ENCODE data around the gene S100A4. TPM values are rescaled to one million over a fixed set of nuclear protein-coding genes. Genes with fewer than 3 reads are reported as not detected.
A peak's percentile ranks its signal among the peaks of the same experiment; 100 is the strongest.

The S100A4 gene
- total RNA-seq, 2 experiments from 2014 or later: 898 to 906 TPM

DNA sequence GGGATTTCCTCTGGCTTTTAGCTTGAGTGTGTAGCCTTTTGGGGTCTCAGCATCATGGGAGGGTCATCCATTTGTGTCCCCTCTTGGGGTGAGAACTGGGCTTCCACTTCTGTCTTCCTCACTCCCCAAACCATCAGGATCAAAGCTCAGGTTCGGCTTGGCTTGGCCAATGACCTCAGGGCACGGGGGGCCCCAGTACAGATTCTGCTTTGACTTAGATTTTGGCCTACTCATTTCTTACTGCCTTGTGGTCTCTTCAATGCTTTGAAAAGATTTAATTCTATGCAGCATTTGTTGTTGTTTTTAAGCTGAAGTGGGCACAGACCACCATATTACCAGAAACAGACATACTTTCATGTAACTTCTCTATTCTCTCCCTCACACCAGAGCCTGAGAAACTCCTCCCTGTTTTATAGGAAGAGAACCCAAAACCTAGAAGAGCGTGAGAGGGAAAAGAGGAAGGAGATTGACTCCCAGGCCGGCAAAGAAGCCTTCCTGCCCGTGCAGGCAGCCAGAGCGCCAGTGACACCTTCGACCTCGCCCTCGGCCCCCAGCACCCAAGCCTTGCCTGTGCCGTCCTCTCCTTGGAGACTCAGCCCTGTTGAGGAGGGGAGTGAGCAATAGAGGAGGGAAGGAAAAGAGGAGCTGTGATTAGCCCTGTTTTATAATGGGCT is 5.4 kb upstream of the S100A4 start:
- CTCF ChIA-PET: interaction anchor here (0.8 to 3.4 kb wide), 7 partner anchors 16 to 40 kb away, joined by 4 to 18 read pairs (median 4); partner anchors contain the start of gene S100A6
- H3K9me3 Mint-ChIP-seq (ENCODE audit: low read depth): no peaks in the 10 kb centered on the region

DNA sequence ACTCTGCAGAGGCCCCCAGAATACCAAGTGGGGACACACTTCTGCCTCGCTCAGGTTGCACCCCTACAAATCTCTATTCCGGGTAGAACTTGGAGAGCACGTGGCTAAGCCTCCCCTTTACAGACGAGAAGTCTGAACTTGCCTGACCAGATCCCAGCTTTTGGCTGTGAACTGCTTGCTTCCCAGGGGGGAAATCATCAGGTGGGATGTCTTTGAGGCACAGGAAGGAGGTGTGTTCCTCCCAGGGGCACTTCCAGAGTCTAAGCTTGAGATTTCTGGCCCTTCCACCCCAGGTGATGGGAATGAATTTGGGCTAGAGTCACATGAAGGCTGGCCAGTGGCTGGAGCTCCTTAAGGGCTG is 4.8 kb upstream of the S100A4 start:
- CTCF ChIA-PET: interaction anchor here (0.8 to 3.4 kb wide), 6 partner anchors 16 to 39 kb away, joined by 4 to 18 read pairs (median 4); no protein-coding TSS in a partner anchor
- Mint-ChIP-seq H3K4me1 (peaks cover 36% of the 10 kb centered on the region), H3K27me3 (peaks cover 3% of the 10 kb centered on the region), H3K36me3 (peaks cover 2% of the 10 kb centered on the region), H3K9me3 (ENCODE audit: low read depth) (no peaks in the 10 kb centered on the region), H3K27ac (no peak overlapping the region), H3K4me3 (no peak overlapping the region)
- ATAC-seq (no peak), DNase-seq (no peak)

More for the DNA sequence above, 5.4 kb upstream of the S100A4 start:
- DNase-seq (no peak), ATAC-seq (no peak)
- Mint-ChIP-seq H3K27ac (no peak overlapping the region), H3K4me1 (peaks cover 30% of the 10 kb centered on the region), H3K27me3 (peaks cover 3% of the 10 kb centered on the region), H3K4me3 (no peak overlapping the region), H3K36me3 (no peaks in the 10 kb centered on the region)

DNA sequence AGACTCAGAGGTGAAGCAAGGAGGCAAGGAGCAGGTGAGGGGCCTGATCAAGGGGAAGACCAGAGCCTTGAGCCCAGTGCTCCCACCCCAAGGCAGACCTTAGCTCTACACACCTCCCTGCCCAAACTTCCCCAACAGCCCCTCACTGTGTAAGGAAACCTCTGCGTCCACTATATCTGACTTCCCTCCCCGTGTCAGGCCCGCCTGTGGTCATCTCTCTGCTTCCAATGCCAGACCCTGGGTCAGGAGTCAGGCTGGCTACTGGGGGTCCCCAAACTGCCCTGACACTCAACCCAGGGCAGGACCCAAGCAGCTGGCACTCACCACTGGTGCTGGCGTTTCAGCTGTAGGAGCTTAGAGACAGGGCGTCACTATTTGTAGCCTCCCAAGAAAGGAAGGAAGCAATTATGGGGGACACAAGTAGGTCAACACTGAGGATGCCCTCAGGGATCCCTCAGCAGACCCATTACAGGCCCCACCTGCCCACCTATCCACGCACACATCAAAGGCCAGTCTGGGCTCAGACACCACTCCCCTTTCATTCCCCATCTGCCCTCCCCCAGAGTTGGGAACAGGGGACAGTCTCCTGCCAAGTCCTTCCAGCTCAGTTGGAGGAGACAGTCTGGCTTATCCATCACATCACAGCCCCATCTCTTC is 4.3 kb upstream of the S100A4 start:
- no peak overlapping the region for H3K27ac Mint-ChIP-seq
- H3K27me3 Mint-ChIP-seq: peaks cover 3% of the 10 kb centered on the region
- H3K36me3 Mint-ChIP-seq: peaks cover 7% of the 10 kb centered on the region
- peaks cover 40% of the 10 kb centered on the region for H3K4me1 Mint-ChIP-seq
- no peak for DNase-seq
- no peaks in the 10 kb centered on the region for H3K9me3 Mint-ChIP-seq (ENCODE audit: low read depth)
- no peak overlapping the region for H3K4me3 Mint-ChIP-seq
- ATAC-seq: no peak
- CTCF ChIA-PET: interaction anchor here (0.8 to 3.4 kb wide), 6 partner anchors 15 to 39 kb away, joined by 4 to 18 read pairs (median 4); no protein-coding TSS in a partner anchor

DNA sequence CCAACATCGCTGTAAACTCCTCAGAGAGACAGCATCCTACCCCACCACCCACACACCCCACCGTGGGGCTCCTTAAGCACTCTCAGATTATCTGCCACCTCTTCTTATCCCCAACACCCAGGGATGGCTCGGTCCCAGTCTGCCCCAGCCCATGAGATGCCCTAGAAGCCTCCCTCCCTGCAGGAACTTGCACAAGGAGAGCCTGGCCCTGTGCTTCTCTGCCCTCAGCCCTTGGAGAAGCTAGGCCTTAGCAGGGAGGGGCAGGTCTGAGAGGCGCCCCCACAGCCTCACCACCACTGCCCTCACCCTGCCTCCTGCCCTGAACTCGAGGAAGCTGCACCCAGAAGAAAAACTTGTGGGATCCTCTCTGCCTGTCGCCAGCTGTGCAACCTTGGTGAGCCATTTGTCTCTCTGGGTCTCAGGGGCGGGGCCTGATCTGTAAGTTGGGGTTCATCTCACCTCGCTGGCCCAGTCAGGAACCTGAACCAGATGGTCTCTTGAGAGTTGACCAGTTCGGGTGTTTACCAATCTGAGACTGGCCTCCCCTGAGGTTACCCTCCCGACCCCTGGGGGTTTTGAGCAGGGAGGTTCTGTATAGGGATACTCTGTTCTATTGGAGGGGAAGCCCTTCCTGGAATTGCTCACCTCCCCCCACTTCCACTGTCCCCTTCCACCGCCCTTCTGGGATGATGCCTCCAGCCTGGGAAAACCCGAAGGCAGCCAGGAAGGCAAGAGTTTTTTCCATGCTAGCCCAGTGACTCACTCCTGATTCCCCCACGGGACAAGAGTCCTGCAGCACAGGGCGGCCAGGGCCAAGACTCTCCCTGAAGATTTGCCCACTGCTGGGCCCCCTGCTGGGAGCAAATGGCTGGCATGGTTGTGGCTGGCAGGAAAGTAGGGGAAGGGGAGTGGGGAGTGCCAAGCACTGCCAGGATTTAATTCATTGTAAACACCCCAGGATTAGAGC is 3.4 kb upstream of the S100A4 start, which contains the start of gene S100A3:
TSS of gene S100A3 (minus strand) at position 537 of the 967 bp plus-strand sequence. CDS start 773 bp downstream, outside the sequence.
- no peaks in the 10 kb centered on the region for H3K9me3 Mint-ChIP-seq (ENCODE audit: low read depth)
- DNase-seq (no peak), ATAC-seq (no peak)
- CTCF ChIA-PET: interaction anchor here (1.5 to 8.9 kb wide), 5 partner anchors 15 to 38 kb away, joined by 4 to 124 read pairs (median 10); partner anchors contain the start of gene S100A6
- H3K4me1 Mint-ChIP-seq: peaks cover 48% of the 10 kb centered on the region
- no peak within 1 kb of the TSS for H3K4me3 Mint-ChIP-seq
- H3K36me3 Mint-ChIP-seq: peaks cover 16% of the 10 kb centered on the region
- H3K27ac Mint-ChIP-seq: no peak within 1 kb of the TSS
- H3K27me3 Mint-ChIP-seq: peaks cover 3% of the 10 kb centered on the region

DNA sequence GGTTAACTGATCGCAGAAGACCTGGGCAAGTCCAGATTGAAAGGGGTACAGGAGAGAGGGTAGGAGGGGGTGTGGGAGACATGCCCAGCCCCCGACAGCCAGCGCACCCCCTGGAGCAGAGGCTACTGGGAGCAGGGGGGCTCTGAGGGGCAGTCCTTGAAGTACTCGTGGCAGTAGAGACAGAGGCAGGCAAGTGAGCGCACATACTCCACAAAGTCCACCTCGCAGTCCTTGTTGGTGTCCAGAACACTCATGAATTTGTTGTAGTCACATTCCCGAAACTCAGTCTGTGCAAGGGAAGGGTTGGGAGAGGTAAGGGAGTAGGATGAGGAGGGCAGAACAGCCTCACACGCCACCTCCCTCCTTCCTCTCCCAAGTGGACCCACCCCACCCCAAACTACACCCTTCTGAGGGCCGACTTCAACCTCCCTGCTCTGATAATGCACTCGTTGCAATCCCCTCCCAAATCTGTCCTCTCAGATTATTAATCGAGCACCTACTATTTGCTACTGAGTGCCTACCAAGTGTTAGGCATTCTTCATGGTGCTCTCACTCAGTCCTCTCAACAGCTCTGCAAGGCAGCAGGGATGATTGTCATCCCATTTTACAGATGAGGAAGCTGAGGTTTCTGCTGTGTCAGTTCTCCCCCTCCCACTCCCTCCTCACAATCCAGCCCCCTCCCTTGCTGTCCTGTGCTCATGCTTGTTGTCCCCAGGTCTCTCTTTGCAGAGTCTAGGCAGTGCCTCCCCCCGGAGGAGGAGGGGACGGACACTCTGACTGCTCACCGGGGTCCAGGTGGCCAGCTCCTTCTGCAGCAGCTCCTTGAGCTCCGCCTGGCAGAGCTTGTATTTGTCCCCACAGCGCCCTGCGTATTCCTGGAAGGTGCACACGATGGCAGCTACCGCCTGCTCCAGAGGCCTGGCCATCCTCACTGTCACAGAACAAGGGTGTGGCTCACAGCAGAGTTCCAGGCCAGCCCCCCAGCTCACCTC is 2.2 kb upstream of the S100A4 start:
- CTCF ChIA-PET: interaction anchor here (1.5 to 8.9 kb wide), 5 partner anchors 12 to 37 kb away, joined by 4 to 124 read pairs (median 7); partner anchors contain the start of gene S100A6
- peaks cover 3% of the 10 kb centered on the region for H3K27me3 Mint-ChIP-seq
- ATAC-seq (no peak), DNase-seq (no peak)
- no peak overlapping the region for H3K27ac Mint-ChIP-seq
- H3K36me3 Mint-ChIP-seq: peaks cover 27% of the 10 kb centered on the region
- H3K9me3 Mint-ChIP-seq (ENCODE audit: low read depth): no peaks in the 10 kb centered on the region
- H3K4me3 Mint-ChIP-seq: no peak overlapping the region
- H3K4me1 Mint-ChIP-seq: peaks cover 58% of the 10 kb centered on the region

DNA sequence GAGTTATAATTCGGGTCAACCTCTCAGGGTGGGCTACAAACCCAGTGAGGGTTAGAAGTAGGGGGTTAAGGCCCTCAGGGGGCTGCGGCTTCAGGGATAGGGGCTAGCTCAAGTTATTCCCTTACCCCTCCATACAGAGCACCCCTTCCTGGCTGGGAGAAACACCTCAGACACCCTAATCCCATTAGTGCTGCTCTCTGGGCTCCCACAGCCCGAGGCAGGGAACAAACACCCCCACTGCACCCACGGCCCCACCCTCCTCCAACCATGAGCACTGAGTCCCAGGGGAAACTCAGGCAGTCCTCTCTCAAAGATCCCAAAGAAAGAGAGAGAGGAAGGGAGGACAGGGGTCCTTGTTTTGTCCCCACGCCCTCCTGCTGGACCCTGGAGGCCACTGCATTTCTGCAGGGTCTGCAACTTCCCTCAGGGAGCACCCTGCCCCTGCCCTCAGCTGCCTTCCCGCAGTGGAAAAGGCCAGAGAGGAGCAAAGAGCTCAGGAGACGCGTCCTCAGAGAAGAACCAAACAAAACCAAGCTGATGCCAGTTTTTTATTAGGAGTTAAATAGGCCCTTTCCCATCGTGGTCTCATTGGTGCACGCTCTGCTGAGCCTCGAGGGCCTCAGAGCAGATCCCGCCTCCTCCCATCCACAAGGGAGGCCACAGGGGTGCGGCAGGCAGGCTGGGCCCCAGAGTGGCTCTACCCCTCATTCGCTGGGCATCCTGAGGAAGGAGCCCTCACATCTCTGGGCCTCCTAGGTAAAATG is 1.4 kb upstream of the S100A4 start:
- Mint-ChIP-seq H3K36me3 (peaks cover 32% of the 10 kb centered on the region), H3K4me3 (no peak overlapping the region), H3K9me3 (ENCODE audit: low read depth) (no peaks in the 10 kb centered on the region), H3K27ac (peak overlapping the region; percentile 97), H3K4me1 (peaks cover 66% of the 10 kb centered on the region), H3K27me3 (peaks cover 3% of the 10 kb centered on the region)
- CTCF ChIA-PET: interaction anchor here (0.6 to 8.9 kb wide), 7 partner anchors 10 to 36 kb away, joined by 3 to 124 read pairs (median 7); partner anchors contain the start of gene S100A6
- DNase-seq (no peak), ATAC-seq (no peak)

DNA sequence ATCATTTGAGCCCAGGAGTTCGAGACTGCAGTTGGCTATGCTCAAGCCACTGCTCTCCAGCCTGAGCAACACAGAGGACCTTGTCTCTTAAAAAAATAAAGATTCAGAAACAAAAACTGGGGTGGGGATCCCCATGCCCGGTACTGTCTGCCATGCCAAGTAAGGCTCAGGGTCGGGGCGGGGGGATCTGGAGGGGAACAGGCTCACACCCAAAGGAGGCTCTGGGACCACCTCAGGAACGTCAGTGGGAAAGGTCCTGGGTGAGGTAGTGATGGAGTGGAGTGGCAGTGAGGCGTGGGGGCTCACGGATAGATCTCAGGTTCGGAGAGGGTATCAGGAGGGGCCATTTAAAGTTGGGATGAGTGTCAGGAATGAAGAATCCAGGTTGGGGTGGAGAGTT is 765 bp upstream of the S100A4 start:
- CTCF ChIA-PET: interaction anchor here (1.0 to 8.9 kb wide), 9 partner anchors 7 to 35 kb away, joined by 3 to 124 read pairs (median 7); partner anchors contain the start of gene S100A6
- Mint-ChIP-seq H3K4me1 (peaks cover 73% of the 10 kb centered on the region), H3K27me3 (peaks cover 3% of the 10 kb centered on the region), H3K36me3 (peaks cover 35% of the 10 kb centered on the region), H3K4me3 (no peak overlapping the region), H3K27ac (peak overlapping the region; percentile 97), H3K9me3 (ENCODE audit: low read depth) (no peaks in the 10 kb centered on the region)
- ATAC-seq: no peak
- DNase-seq: no peak

DNA sequence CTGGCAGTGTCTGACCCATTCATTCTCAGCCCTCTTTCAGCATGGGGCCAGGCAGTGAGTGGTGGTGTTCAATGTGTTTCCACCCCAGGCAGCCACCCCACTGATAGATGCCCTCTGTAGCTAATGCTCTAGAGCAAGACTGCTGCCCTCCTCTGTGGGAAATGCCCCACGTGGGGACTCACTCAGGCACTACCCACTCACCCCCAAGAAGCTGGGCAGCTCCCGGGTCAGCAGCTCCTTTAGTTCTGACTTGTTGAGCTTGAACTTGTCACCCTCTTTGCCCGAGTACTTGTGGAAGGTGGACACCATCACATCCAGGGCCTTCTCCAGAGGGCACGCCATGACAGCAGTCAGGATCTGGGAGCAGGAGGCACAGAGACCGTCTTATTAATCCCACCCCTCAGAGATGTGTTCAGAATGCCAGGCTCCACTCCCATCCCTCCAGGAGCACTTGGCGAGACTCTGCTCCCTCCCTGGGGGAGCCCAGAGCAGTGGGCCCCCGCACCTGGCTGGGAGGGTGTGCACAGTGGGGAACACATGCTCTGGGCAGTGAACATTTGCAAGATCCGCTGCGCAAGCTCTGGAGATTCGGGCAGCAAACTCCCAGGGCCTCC is 1.0 kb downstream of the S100A4 start:
- Mint-ChIP-seq H3K36me3 (peaks cover 35% of the 10 kb centered on the region), H3K9me3 (ENCODE audit: low read depth) (no peaks in the 10 kb centered on the region), H3K27me3 (no peaks in the 10 kb centered on the region), H3K4me3 (peak overlapping the region; percentile 96), H3K27ac (peak overlapping the region; percentile 97), H3K4me1 (peaks cover 84% of the 10 kb centered on the region)
- CTCF ChIA-PET: interaction anchor here (0.7 to 8.9 kb wide), 12 partner anchors 9 to 402 kb away, joined by 3 to 124 read pairs (median 7); partner anchors contain the start of genes CHTOP, DENND4B, NPR1 and S100A6
- no peak for ATAC-seq
- no peak for DNase-seq

DNA sequence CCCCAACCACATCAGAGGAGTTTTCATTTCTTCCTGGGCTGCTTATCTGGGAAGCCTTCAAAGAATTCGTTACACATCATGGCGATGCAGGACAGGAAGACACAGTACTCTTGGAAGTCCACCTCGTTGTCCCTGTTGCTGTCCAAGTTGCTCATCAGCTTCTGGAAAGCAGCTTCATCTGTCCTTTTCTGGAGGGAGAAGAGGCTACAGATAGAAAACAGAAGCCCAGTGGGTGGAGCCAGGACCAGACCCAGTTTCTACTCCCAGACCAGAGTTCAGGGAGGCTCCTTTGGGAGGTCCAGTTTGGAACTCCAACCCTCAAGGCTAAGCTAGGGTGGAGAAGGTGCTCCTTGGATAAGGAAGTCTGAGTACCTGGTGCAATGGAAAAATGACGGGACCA is 1.9 kb downstream of the S100A4 start:
- H3K36me3 Mint-ChIP-seq: peaks cover 37% of the 10 kb centered on the region

DNA sequence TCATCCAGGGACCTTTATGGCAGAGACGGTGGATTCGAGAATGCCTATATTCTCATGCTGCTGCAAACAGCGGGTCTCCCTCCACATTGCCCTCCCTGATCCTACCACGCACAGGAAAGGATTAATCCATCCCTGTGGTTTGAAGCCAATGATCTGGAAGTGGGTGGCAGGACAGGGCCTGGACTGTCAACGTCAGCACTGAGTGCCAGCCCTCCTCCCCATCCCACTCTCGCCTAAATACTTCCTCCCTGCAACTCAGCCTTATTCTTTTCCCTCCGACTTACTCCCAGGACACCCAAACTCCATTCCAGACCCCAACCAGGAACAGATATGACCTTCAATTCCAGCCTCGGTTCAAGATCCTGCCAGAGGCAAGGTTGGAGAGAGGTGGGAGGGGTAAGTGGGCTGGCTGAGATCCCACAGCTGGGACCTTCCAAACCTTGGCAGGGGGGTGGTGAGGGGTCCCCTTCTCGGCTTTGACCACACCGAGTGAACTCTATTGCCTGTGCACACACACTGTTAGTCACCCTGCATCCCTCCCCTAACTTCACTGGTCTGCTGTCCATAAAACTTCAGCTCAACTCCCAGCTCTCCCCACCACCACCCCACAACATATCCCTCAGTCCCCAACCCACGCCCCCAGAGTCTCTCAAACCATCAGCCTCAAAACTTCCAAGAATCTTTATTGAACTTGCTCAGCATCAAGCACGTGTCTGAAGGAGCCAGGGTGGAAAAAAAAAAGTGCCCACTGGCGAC is 2.5 kb downstream of the S100A4 start:
- Mint-ChIP-seq H3K4me3 (peak overlapping the region; percentile 35), H3K27ac (peak overlapping the region; percentile 94), H3K9me3 (ENCODE audit: low read depth) (no peaks in the 10 kb centered on the region), H3K36me3 (peaks cover 37% of the 10 kb centered on the region), H3K4me1 (peaks cover 82% of the 10 kb centered on the region), H3K27me3 (no peaks in the 10 kb centered on the region)
- ATAC-seq (no peak), DNase-seq (no peak)
- CTCF ChIA-PET: interaction anchor here (4.3 to 8.9 kb wide), 2 partner anchors 9 to 25 kb away, joined by 24 to 124 read pairs; partner anchors contain the start of gene S100A6

More for the DNA sequence above, 1.9 kb downstream of the S100A4 start:
- ATAC-seq (no peak), DNase-seq (no peak)
- Mint-ChIP-seq H3K4me1 (peaks cover 83% of the 10 kb centered on the region), H3K27me3 (no peaks in the 10 kb centered on the region), H3K4me3 (peak overlapping the region; percentile 96), H3K27ac (peak overlapping the region; percentile 67), H3K9me3 (ENCODE audit: low read depth) (no peaks in the 10 kb centered on the region)
- CTCF ChIA-PET: interaction anchor here (1.5 to 8.9 kb wide), 4 partner anchors 10 to 33 kb away, joined by 4 to 124 read pairs (median 20); partner anchors contain the start of gene S100A6

Data from activated CD8-positive, alpha-beta memory T cell treated with anti-CD3 and anti-CD28 coated beads, Interleukin-2, amount 10 ng/mL, durations not matched to agents 7 days and 5 days (primary cell).